ENCODE results near the gene FBXW8.

- TF ChIP-seq CTCF (IDR thresholded peaks at IDR 0.05) (no peak), EZH2 (IDR thresholded peaks at IDR 0.05; ENCODE audit: borderline replicate concordance, insufficient read depth, low read depth, low read length, poor library complexity, severe bottlenecking) (no peak)
Observed at GRCh38 chr12:117019866-117020265, 109.1 kb downstream of the FBXW8 start.
